Activated naive CD4-positive, alpha-beta T cell treated with Interleukin-2 at 50 U/mL for 16 hours (primary cell): ENCODE results near the gene TRIM59.
"Not testable (repeated sequence)": the region's sequence is repeated elsewhere in the genome, so short reads cannot be mapped to it uniquely, and the experiment has no call there.

Experiments used
- DNase-seq: peaks from one replicate; pipeline ENCODE4 v3.0.0-alpha.2; 2020

The TRIM59 gene

DNA sequence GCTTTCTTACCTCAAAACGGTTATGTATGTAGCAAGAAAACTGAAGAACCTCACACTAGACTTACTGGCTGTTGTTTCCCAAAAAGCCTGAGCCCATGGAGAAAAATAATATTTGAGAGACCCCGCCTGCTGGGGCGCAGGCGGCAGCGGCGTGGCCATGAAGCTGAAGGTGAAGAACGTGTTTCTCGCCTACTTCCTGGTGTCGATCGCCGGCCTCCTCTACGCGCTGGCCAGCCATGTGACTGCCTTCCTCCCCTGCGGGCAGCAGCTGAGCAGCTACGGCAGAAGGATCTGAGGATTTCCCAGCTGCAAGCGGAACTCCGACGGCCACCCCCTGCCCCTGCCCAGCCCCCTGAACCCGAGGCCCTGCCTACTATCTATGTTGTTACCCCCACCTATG, 2.7 kb upstream of the TRIM59 start:
- not testable (repeated sequence) for DNase-seq

GRCh38 chr3:160451602-160452001, 2.0 kb upstream of the TRIM59 start:
- no peak for DNase-seq

DNA sequence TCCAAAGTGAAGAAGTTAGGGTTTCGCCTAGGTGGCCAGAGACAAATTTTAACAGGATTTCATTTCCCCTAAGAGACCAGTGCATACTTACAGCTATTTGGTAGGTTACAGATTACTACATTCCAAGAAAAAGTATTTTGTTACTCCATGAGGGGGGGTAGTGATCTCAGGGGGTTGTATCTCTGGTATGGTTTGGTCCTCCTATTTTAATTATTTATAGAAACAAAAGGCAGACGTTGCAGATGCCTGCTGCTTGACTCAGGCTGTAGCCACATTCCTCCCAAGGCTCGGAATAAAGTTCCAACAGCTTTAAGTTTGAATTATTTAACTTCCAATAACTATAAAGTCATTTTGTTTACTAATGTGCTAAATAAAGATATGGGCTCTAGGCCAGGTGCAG, 1.3 kb upstream of the TRIM59 start:
- no peak for DNase-seq

DNA sequence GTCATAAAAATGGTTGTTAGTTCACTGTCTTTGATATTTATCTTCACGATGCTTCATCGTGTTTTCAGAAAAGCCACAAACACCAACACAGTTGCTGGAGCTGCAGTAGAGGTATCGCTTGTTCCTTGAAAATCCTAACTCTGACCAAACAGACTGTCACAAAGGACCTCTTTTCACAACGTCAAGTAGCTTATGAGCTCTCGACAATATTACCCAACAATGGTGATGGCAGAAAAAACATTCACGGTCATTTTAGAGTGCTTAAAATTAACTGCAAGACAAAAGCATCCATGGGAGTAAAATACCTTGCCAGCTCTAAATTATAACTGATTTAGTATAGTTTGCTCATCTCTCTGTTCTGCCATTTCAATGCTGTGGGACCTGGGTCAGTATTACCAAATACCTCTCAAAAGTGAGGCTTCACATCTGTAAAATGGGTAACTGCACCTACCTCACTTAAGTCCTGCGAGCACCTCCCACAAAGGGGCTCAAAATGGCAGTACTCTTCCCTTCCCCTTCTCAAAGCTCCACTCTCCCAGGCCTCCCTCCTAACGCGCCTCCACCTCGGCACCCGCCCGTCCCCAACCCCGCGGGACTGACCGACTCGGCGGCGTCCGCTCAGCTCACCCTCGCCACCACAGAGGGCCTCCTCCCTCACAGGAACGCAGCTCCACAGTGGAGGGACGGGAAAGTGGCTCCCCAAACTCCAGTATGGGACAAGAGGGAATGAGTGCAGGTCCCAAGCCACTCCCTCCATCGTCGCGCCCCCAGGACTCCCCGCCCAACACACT, 546 bp downstream of the TRIM59 start:
- no peak for DNase-seq

DNA sequence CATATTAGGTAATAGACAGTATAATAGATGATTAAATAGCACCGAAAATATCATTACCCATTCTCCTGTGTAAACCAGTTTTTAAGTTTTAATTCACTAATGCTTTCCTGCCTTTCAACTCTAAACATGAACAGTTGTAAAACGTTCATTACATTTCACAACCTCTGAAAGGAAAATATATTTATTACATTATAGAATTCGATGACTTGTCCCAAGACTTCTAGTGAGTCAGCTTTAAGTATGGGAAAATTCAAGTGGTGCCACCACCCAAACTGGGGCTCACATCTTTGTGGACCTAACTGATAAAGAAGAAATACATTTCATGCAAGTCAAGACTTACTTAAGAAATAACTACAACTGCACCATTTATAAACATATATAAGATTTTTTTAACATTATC, 2.0 kb downstream of the TRIM59 start:
- DNase-seq: no peak

- DNase-seq: no peak
Observed at GRCh38 chr3:160446522-160447056, 3.0 kb downstream of the TRIM59 start.

GRCh38 chr3:160445854-160446253, 3.7 kb downstream of the TRIM59 start:
- DNase-seq: no peak

DNA sequence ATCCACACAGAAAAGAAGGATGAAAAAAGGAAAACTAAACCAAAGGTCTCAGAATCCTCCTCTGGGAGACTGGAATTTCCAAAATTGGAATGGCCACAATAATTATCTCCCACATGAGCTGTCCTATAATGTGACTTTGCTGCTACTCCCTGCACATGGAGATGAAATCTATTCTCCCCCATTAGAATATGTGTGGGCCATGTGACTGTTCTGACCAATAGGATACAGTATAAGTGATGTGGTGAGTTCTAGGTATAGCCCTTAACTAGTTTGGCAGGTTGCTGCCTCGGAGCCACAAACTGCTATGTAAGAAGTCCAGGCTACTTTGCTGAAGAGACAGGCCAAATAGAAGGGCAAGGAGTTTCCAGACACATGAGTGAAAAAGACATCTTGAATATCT, 5.2 kb downstream of the TRIM59 start:
- DNase-seq: no peak

GRCh38 chr3:160440687-160441086, 8.9 kb downstream of the TRIM59 start:
- DNase-seq: no peak

- DNase-seq: no peak
Observed at GRCh38 chr3:160437083-160437455, 12.5 kb downstream of the TRIM59 start.

GRCh38 chr3:160435747-160436146, 13.8 kb downstream of the TRIM59 start:
- no peak for DNase-seq

GRCh38 chr3:160435095-160435494, 14.5 kb downstream of the TRIM59 start:
- DNase-seq: no peak

GRCh38 chr3:160434071-160434470, 15.5 kb downstream of the TRIM59 start:
- no peak for DNase-seq

DNA sequence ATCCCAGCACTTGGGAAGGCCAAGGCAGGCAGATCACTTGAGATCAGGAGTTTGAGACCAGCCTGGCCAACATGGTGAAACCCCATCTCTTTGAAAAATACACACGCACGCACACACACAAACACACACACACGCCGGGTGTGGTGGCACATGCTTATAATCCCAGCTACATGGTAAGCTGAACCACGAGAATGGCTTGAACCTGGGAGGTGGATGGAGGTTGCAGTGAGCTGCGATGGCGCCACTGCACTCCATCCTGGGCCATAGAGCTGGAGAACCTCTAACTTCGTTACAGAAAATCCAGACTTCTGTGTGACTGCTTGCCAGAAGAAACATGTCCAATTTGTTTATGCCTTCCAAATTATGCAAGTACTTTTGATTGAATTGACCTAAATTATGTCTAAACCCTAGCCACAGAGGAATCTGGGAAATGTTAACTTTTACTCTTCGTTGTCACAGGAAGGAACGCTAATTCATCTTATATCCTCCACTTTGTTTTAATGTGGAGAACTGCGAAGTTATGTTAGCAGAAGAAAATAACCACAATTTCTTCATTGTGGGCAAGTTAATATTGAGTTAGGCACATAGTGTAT, 21.7 kb downstream of the TRIM59 start:
- DNase-seq: no peak

DNA sequence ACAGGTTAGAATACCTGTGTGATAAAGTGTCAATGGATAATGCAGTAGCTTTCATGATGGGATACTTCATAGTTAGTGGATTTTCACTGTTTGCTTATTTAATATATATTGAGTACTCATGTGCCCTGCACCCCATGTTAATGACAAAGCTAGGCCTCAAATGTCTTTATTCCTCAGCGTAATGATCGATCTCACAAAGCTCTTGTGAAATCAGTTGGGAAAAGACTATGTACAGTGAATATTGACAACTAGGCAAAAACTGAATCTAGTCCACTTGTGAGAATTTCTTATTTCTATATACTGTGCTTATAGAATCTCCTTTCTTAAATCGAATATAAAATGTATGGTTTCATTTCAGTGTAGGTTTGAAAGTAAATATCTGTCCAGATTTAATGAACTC, 32.3 kb downstream of the TRIM59 start:
- no peak for DNase-seq

- peak; percentile 65 for DNase-seq
Observed at GRCh38 chr3:160413613-160414248, 35.9 kb downstream of the TRIM59 start.

- no peak for DNase-seq
Observed at GRCh38 chr3:160412477-160412876, 37.1 kb downstream of the TRIM59 start.

DNA sequence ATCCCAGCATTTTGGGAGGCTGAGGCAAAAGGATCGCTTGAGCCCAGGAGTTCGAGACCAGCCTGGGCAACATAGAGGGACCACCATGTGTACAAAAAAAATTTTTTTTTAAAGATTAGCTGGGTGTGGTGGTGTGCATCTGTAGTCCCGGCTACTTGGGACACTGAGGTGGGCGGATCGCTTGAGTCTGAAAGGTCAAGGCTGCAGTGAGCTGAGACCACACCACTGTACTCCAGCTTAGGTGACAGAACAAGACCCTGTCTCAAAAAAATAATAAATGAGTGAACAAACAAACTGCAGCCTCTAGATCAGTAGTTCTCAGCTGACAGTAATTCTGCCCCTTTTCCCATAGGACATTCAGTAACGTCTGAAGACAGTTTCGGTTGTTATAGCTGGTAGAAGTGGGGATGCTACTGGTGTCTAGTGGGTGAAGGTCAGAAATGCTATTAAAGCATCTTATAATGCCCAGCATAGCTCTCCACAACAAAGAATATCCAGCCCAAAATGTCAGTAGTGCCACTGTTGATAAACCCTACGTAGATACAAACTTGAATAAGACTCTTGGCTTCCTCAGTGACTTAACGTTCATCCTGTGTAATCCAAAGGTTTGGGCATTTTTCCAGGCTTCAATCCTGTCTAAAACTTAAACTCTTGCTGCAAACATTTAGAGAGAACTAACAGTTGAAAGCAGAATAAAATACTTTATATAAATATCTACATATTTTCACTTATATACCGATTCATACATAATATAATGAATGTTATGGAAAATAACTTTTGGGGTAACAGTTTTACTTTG, 39.6 kb downstream of the TRIM59 start:
- no peak for DNase-seq

DNA sequence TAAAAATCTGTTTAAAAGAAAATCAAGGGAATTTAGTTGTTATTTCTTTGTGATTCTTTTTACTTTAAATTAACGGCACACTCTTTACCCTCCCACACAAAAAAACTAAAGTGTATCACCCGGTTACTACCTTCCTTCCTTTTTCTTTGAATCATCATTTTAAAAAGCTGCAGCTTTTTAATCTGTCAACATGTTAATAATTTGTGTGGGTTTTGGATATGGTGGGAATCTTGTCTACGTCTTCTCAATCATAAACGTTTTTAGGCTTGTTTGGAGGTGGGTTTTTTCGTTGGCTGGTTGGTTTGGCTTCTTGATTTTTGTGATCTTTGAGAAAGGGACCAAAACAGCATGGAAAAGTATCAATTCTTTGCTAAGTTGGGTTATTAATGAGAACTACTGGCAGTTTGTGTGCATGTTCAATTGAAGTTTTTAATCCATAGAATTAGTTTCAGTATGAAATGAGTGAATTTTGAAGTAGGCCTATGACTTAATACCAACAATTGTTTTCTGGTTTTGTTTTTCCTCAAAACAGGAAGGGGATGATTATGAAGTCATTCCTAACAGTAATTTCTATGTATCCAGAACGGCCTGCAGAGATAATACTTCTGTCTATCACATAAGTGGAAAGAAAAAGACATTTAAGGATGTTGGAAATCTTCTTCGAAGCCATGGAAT, 45.7 kb downstream of the TRIM59 start:
- DNase-seq: no peak

DNA sequence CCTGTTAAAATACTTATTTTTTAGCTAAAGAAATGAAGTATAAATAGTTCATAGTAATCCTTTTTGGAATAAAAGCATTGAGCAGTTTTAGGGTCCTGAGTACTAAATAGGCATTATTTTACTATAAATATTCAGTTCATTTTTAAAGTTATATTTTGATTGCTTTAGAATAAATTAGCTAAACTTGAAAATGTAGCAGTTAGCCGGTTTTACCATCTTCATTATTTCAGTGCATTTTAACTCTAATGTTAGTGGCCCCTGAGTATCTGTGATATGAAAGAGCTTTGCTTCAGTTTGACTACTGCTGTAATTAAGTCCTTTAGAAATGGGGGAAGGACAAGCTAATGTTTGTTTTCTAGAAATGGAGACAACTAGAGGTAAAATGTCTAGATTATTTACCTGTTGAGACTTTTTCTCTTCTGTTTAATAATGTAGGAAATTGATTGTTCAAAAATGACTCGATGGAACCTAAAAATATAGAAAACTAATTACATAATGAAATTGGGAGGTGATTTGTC, 46.5 kb downstream of the TRIM59 start:
- DNase-seq: no peak

DNA sequence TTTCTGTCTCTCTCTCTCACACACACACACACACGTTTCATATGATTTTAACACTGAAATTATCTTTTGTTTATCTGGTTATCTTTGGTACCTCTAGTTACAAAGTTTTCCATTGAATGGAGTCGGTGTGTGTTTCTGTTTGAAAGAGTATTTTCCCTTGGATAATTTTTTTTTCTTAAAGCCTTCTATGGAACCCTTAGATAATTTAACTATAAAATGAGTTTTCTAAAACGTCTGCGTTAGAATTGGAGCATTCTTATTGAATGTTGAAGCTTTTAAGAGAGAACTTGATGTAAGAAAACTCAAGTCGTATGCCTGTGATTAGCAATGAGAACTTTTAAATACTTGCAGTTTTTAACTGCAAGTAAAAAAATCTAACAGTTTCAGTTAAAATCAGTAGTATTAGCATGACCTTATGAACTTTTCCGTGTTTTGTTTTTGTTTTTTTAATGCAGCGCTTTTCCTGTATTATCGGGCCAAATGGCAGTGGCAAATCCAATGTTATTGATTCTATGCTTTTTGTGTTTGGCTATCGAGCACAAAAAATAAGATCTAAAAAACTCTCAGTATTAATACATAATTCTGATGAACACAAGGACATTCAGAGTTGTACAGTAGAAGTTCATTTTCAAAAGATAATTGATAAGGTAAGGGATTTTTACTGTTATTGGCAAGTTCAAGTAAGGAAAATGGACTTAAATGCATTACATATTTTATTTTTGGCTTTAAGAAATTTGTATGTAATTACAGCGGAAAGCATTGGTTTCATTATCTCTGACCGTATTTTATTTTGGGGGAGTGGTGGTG, 47.2 kb downstream of the TRIM59 start:
- DNase-seq: no peak
